GM18907 (cell line): ENCODE measurements around the gene ZNF831.

Experiments
- ATAC-seq: cut with Tn5 transposase; IDR thresholded peaks from one replicate; pipeline ENCODE4 v1.9.1; 2021; ENCODE audit warnings: mild to moderate bottlenecking, moderate library complexity; ENCODE audit not compliant: unreplicated experiment

Gene ZNF831

GRCh38 chr20:59295531-59295930, 131.9 kb downstream of the ZNF831 start:
- ATAC-seq = no peak

- no peak for ATAC-seq
Observed at GRCh38 chr20:59297686-59298085, 134.1 kb downstream of the ZNF831 start.

- no peak for ATAC-seq
Observed at GRCh38 chr20:59299945-59300332, 136.3 kb downstream of the ZNF831 start.

GRCh38 chr20:59300333-59301081, 136.9 kb downstream of the ZNF831 start, which contains the start of gene EDN3:
Gene EDN3 (plus strand): TSS chr20:59300611. CDS start chr20:59300813, 202 bp downstream.
- no peak for ATAC-seq

- ATAC-seq = no peak
Observed at GRCh38 chr20:59301343-59302007, 137.9 kb downstream of the ZNF831 start.

GRCh38 chr20:59305908-59306655, 142.5 kb downstream of the ZNF831 start:
- no peak for ATAC-seq

- ATAC-seq = no peak
Observed at GRCh38 chr20:59307270-59307669, 143.6 kb downstream of the ZNF831 start.
